Sigmoid colon (tissue), 4 donors: ENCODE measurements around the gene FAM3C.

Experiments
- EP300 ChIP-seq, 4 donors: sonication (generic); formaldehyde crosslinking; IDR thresholded peaks; one replicate each; pipeline ENCODE4 v1.6.1; 2017; ENCODE audit warnings: antibody characterized with exemption in 4 of 4
- POLR2A ChIP-seq, 2 donors: fragments of 450-650 bp; IDR thresholded peaks; one replicate each; pipeline ENCODE4 v1.6.1; 2016; ENCODE audit warnings: antibody characterized with exemption in 2 of 2, mild to moderate bottlenecking in 2 of 2, moderate library complexity in 2 of 2
- POLR2AphosphoS5 ChIP-seq, 4 donors: sonication (generic); formaldehyde crosslinking; IDR thresholded peaks; one replicate each; pipeline ENCODE4 v1.6.1; 2017; ENCODE audit warnings: antibody characterized with exemption in 4 of 4
- TF ChIP-seq, protein P1 (sequence below), 4 experiments: fragments of 450-650 bp in 3 of 4; fragments of 200-600 bp in 1 of 4; IDR thresholded peaks; one replicate each; pipeline ENCODE4 v1.5.1; 2016 to 2019; ENCODE audit warnings: antibody characterized with exemption in 4 of 4, mild to moderate bottlenecking in 3 of 4, moderate library complexity in 2 of 4

DNA sequence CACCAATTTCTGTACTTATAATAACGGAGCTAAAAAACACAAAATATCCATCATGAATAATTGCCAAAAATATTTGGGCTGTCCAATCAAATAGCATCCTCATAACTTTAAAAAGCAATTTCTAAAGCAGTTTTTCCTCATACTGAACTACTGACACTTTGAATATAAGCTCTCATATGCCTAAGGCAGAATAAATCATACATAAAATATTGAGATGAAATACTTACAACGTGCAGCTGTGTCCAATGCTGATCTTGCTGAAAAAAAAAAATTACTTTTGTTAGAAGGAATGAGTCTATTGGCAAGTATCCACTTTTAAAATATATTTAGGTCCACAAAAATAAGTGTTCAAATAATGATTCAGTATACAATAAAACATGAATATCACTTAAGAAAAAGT lies 24.2 kb downstream of the FAM3C start:
- TF ChIP-seq POLR2A (IDR thresholded peaks at IDR 0.05): no peak
- TF ChIP-seq, protein P1, sequence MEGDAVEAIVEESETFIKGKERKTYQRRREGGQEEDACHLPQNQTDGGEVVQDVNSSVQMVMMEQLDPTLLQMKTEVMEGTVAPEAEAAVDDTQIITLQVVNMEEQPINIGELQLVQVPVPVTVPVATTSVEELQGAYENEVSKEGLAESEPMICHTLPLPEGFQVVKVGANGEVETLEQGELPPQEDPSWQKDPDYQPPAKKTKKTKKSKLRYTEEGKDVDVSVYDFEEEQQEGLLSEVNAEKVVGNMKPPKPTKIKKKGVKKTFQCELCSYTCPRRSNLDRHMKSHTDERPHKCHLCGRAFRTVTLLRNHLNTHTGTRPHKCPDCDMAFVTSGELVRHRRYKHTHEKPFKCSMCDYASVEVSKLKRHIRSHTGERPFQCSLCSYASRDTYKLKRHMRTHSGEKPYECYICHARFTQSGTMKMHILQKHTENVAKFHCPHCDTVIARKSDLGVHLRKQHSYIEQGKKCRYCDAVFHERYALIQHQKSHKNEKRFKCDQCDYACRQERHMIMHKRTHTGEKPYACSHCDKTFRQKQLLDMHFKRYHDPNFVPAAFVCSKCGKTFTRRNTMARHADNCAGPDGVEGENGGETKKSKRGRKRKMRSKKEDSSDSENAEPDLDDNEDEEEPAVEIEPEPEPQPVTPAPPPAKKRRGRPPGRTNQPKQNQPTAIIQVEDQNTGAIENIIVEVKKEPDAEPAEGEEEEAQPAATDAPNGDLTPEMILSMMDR (IDR thresholded peaks at IDR 0.05): no peak
- TF ChIP-seq EP300 (IDR thresholded peaks at IDR 0.05): no peak
- TF ChIP-seq POLR2AphosphoS5 (IDR thresholded peaks at IDR 0.05): no peak
